Measurements from ENCODE around the gene FBXO40.

FBXO40 gene

GRCh38 chr3:121624147-121624899 is 31.1 kb downstream of the FBXO40 start:
- no peak overlapping the region for H3K27ac ChIP-seq
- TF ChIP-seq ZFX (IDR thresholded peaks at IDR 0.05; ENCODE audit: borderline replicate concordance) (no peak), CTCF (IDR thresholded peaks at IDR 0.05) (no peak)

- no peak overlapping the region for H3K27ac ChIP-seq
- TF ChIP-seq CTCF (IDR thresholded peaks at IDR 0.05): no peak
- TF ChIP-seq ZFX (IDR thresholded peaks at IDR 0.05; ENCODE audit: borderline replicate concordance): no peak
Observed at GRCh38 chr3:121626495-121626894, 33.3 kb downstream of the FBXO40 start.

- TF ChIP-seq CTCF (IDR thresholded peaks at IDR 0.05) (no peak), ZFX (IDR thresholded peaks at IDR 0.05; ENCODE audit: borderline replicate concordance) (no peak)
- H3K27ac ChIP-seq: no peak overlapping the region
Observed at GRCh38 chr3:121627211-121627610, 34.0 kb downstream of the FBXO40 start.

GRCh38 chr3:121627622-121628021 is 34.4 kb downstream of the FBXO40 start:
- TF ChIP-seq ZFX (IDR thresholded peaks at IDR 0.05; ENCODE audit: borderline replicate concordance): no peak
- no peak for TF ChIP-seq CTCF (IDR thresholded peaks at IDR 0.05)
- H3K27ac ChIP-seq: no peak overlapping the region

- TF ChIP-seq CTCF (IDR thresholded peaks at IDR 0.05) (no peak), ZFX (IDR thresholded peaks at IDR 0.05; ENCODE audit: borderline replicate concordance) (no peak)
- no peak overlapping the region for H3K27ac ChIP-seq
Observed at GRCh38 chr3:121629601-121630000, 36.4 kb downstream of the FBXO40 start.

- TF ChIP-seq CTCF (IDR thresholded peaks at IDR 0.05): no peak
- TF ChIP-seq ZFX (IDR thresholded peaks at IDR 0.05; ENCODE audit: borderline replicate concordance): no peak
- no peak overlapping the region for H3K27ac ChIP-seq
Observed at GRCh38 chr3:121630355-121630754, 37.2 kb downstream of the FBXO40 start.

GRCh38 chr3:121637922-121638321 is 44.7 kb downstream of the FBXO40 start:
- H3K27ac ChIP-seq: no peak overlapping the region
- TF ChIP-seq ZFX (IDR thresholded peaks at IDR 0.05; ENCODE audit: borderline replicate concordance) (no peak), CTCF (IDR thresholded peaks at IDR 0.05) (no peak)

Measured in 22Rv1 (cell line).